OCI-LY3 (cell line): Measurements from ENCODE around the gene UBTD1.

Source experiments
- EZH2phosphoT487 ChIP-seq: fragments of 200-600 bp; shearing (Covaris generic); IDR thresholded peaks from 2 replicates; pipeline ENCODE4 v1.6.1; 2018; ENCODE audit warnings: antibody characterized with exemption, mixed run types, low read depth
- TF ChIP-seq, protein P1 (sequence below): fragments of 200-600, 300-600 bp; sonication (generic); IDR thresholded peaks from 2 replicates; pipeline ENCODE4 v1.5.1; 2014; ENCODE audit warnings: antibody characterized with exemption, low read length, low read depth

DNA sequence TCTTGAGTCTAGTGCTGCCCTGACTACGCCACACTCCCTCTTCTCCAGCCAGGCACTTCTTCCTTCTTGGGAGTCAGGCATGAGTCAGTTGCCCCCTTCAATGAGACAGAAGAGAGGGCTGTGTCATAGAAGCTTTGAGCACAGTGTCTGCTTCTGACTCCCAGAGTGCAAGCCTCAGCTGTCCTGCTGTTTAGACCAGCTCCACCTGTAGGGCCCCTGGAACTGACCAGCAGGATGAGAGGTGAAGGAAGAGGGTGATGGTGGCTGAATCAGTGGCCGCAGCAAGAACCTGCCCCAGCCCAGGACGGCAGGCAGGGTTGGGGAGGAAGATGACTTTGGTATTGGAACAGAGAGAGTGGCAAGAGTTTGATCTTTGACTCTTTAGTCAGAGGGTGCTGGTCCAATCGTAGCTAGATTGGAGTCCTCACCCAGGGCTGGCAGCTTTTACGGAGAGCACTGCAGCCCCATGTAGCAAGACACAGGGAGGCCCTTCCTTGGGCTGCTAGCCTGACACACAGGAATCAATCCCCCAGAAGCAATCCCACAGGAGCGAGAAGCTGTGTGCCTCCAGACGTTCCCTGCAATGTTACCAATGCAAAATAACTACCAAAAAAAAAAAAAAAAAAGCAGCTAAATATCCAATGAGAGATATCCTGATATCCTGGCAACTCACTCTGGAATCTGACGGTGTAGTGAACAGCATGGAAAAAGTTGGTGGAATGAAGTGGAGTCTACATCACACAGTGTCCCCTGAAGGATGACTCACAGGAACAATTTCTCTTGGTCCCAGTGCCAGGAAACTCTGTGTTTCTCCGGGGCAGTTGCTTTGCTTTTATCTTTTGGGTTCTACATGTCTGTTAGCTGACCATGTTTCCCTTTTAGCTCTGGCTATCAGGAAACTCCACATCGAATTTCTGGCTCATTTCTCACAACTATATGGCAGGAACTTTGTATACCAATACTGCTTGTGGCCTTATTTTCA is 97.7 kb downstream of the UBTD1 start:
- TF ChIP-seq, protein P1, sequence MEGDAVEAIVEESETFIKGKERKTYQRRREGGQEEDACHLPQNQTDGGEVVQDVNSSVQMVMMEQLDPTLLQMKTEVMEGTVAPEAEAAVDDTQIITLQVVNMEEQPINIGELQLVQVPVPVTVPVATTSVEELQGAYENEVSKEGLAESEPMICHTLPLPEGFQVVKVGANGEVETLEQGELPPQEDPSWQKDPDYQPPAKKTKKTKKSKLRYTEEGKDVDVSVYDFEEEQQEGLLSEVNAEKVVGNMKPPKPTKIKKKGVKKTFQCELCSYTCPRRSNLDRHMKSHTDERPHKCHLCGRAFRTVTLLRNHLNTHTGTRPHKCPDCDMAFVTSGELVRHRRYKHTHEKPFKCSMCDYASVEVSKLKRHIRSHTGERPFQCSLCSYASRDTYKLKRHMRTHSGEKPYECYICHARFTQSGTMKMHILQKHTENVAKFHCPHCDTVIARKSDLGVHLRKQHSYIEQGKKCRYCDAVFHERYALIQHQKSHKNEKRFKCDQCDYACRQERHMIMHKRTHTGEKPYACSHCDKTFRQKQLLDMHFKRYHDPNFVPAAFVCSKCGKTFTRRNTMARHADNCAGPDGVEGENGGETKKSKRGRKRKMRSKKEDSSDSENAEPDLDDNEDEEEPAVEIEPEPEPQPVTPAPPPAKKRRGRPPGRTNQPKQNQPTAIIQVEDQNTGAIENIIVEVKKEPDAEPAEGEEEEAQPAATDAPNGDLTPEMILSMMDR = no peak
- TF ChIP-seq EZH2phosphoT487 = no peak
